Measurements from ENCODE around the gene GRID2. TPM values are rescaled to one million over a fixed set of nuclear protein-coding genes. Genes with fewer than 3 reads are reported as not detected.

GRID2 gene
- total and polyA plus RNA-seq, 4 donors = under 0.01 to 0.02 TPM; not detected in 2

DNA sequence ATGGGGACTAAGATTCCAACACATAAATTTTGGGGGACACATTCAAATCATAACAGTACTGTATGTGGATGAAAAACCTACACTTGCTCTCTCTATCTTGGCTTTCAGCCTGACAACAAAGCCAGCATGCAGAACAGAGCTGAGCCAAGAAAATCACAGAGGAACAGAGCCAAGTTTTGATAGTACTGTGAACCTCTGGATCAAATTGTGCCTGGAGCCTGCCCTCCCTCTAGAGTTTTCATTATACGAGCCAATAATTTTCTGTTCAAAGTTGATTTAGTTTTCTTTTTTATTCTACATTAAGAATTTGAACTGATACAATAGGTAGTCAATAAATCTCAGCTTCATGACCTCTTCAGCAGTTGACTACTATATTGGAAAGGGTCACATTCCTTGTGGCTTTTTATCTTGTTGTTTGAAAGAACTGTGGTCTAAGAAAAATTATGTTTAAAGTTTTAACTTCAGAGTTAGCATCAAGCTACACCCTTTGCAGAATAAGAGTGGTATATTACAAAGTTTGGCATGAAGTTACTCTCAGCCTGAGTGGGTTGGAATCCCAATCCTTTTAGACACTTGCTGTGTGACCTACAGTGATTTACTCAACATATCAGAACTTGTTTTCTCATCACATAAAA, 31.1 kb downstream of the GRID2 start (continued):
- TF ChIP-seq RAD21 (IDR thresholded peaks at IDR 0.05) (no peak), SP1 (IDR thresholded peaks at IDR 0.05) (no peak)
- TF ChIP-seq, protein P1, sequence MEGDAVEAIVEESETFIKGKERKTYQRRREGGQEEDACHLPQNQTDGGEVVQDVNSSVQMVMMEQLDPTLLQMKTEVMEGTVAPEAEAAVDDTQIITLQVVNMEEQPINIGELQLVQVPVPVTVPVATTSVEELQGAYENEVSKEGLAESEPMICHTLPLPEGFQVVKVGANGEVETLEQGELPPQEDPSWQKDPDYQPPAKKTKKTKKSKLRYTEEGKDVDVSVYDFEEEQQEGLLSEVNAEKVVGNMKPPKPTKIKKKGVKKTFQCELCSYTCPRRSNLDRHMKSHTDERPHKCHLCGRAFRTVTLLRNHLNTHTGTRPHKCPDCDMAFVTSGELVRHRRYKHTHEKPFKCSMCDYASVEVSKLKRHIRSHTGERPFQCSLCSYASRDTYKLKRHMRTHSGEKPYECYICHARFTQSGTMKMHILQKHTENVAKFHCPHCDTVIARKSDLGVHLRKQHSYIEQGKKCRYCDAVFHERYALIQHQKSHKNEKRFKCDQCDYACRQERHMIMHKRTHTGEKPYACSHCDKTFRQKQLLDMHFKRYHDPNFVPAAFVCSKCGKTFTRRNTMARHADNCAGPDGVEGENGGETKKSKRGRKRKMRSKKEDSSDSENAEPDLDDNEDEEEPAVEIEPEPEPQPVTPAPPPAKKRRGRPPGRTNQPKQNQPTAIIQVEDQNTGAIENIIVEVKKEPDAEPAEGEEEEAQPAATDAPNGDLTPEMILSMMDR (IDR thresholded peaks at IDR 0.05; ENCODE audit: low read depth, low read length, missing input control) = no peak

DNA sequence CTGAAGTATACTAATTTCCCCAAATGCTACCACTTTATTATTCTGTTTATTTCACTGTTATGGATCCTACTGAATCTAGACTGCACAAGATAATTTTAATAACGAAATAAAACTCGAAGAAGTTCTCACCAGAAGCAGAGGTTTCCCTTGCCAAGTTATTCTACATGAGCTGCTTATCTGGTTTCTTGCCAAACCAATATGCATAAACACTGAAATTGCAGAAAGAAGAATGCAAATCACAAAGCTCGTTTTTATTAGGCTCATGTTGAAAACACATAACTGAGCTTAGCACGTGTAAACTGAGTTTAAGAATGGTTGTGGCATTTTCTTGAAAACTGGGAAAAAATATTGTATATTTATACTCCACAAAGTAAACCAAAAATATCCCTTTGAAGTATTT, 35.9 kb downstream of the GRID2 start:
- DNase-seq (ENCODE audit: low spot score) = no peak
- Histone ChIP-seq H3K27ac (ENCODE audit: low read depth in 1 of 2, low read length in 2 of 2) (no peak overlapping the region), H3K4me1 (ENCODE audit: control insufficient read depth in 4 of 4, insufficient read depth in 4 of 4, low read length in 3 of 4) (no peaks in the 10 kb centered on the region), H3K36me3 (ENCODE audit: control insufficient read depth in 4 of 4, insufficient read depth in 3 of 4, low read depth in 1 of 4, low read length in 3 of 4) (no peaks in the 10 kb centered on the region), H3K9me3 (ENCODE audit: control insufficient read depth in 4 of 4, low read length in 3 of 4) (no peaks in the 10 kb centered on the region), H3K4me3 (ENCODE audit: low read depth in 1 of 3, low read length in 3 of 3) (no peak overlapping the region), H3K27me3 (ENCODE audit: control insufficient read depth in 4 of 4, insufficient read depth in 4 of 4, low read length in 3 of 4) (no peaks in the 10 kb centered on the region), H3K9ac (ENCODE audit: low read depth in 1 of 2, low read length in 2 of 2) (no peak overlapping the region)
- 64% methylated on average over 4 of the region's 4 CpGs for WGBS
- TF ChIP-seq YY1 (IDR thresholded peaks at IDR 0.05) (no peak), RAD21 (IDR thresholded peaks at IDR 0.05) (no peak), TAF1 (conservative IDR thresholded peaks at IDR 0.05) (no peak), HNF4A (conservative IDR thresholded peaks at IDR 0.05) (no peak), JUND (IDR thresholded peaks at IDR 0.05) (no peak), FOXA1 (IDR thresholded peaks at IDR 0.05) (no peak), HNF4G (IDR thresholded peaks at IDR 0.05) (no peak), SP1 (IDR thresholded peaks at IDR 0.05) (no peak), RXRA (IDR thresholded peaks at IDR 0.05) (no peak), FOXA2 (IDR thresholded peaks at IDR 0.05) (no peak), NR2F2 (IDR thresholded peaks at IDR 0.05) (no peak)
- TF ChIP-seq, protein P2, sequence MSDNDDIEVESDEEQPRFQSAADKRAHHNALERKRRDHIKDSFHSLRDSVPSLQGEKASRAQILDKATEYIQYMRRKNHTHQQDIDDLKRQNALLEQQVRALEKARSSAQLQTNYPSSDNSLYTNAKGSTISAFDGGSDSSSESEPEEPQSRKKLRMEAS (IDR thresholded peaks at IDR 0.05) = no peak
- TF ChIP-seq, protein P1 (IDR thresholded peaks at IDR 0.05; ENCODE audit: low read depth, low read length, missing input control) = no peak
- TF ChIP-seq, protein P3, sequence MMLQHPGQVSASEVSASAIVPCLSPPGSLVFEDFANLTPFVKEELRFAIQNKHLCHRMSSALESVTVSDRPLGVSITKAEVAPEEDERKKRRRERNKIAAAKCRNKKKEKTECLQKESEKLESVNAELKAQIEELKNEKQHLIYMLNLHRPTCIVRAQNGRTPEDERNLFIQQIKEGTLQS (IDR thresholded peaks at IDR 0.05) = no peak
- TF ChIP-seq, protein P4, sequence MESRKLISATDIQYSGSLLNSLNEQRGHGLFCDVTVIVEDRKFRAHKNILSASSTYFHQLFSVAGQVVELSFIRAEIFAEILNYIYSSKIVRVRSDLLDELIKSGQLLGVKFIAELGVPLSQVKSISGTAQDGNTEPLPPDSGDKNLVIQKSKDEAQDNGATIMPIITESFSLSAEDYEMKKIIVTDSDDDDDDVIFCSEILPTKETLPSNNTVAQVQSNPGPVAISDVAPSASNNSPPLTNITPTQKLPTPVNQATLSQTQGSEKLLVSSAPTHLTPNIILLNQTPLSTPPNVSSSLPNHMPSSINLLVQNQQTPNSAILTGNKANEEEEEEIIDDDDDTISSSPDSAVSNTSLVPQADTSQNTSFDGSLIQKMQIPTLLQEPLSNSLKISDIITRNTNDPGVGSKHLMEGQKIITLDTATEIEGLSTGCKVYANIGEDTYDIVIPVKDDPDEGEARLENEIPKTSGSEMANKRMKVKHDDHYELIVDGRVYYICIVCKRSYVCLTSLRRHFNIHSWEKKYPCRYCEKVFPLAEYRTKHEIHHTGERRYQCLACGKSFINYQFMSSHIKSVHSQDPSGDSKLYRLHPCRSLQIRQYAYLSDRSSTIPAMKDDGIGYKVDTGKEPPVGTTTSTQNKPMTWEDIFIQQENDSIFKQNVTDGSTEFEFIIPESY (IDR thresholded peaks at IDR 0.05) = no peak

All from liver (tissue), 9 donors.